Type B pancreatic cell (in vitro differentiated cells): ENCODE measurements around the gene CARD9. TPM values are rescaled to one million over a fixed set of nuclear protein-coding genes. Genes with fewer than 3 reads are reported as not detected.
"Not testable (repeated sequence)": the region's sequence is repeated elsewhere in the genome, so short reads cannot be mapped to it uniquely, and the experiment has no call there.

ENCODE experiments used
- DNase-seq: peaks from one replicate; pipeline ENCODE4 v3.0.0; 2021; ENCODE audit warnings: mixed read lengths; ENCODE audit not compliant: unreplicated experiment; ENCODE audit errors: extremely low spot score
- H3K27ac Mint-ChIP-seq: 2 replicates; pipeline ENCODE4 v1.8.0; 2021; ENCODE audit warnings: mild to moderate bottlenecking, mixed read lengths
- H3K27me3 Mint-ChIP-seq: 2 replicates; pipeline ENCODE4 v1.8.0; 2021; ENCODE audit warnings: mixed read lengths
- H3K36me3 Mint-ChIP-seq: 2 replicates; pipeline ENCODE4 v1.8.0; 2021; ENCODE audit warnings: mixed read lengths
- H3K4me1 Mint-ChIP-seq: one replicate; pipeline ENCODE4 v1.8.0; 2021; ENCODE audit warnings: mixed read lengths; ENCODE audit not compliant: unreplicated experiment
- H3K4me3 Mint-ChIP-seq: 2 replicates; pipeline ENCODE4 v1.8.0; 2021; ENCODE audit warnings: mild to moderate bottlenecking, mixed read lengths
- H3K9me3 Mint-ChIP-seq: 2 replicates; pipeline ENCODE4 v1.8.0; 2021; ENCODE audit warnings: mixed read lengths
- total RNA-seq: library from RNA; stranded (reverse); gene quantifications from 2 replicates; pipeline ENCODE4 v1.2.1, GENCODE V29; 2021; ENCODE audit warnings: low replicate concordance
- TF ChIP-seq, protein P1 (sequence below): fragments of 200-600 bp; sonication (generic); conservative IDR thresholded peaks from 2 replicates; pipeline ENCODE4 v1.5.0; 2021; ENCODE audit warnings: antibody characterized with exemption, mild to moderate bottlenecking

Gene CARD9
- total RNA-seq, 1 donor from 2014 or later: 2.6 TPM

GRCh38 chr9:136324501-136325300 is 48.8 kb downstream of the CARD9 start:
- no peaks in the 10 kb centered on the region for H3K27me3 Mint-ChIP-seq
- H3K27ac Mint-ChIP-seq: peak overlapping the region; percentile 71
- TF ChIP-seq, protein P1, sequence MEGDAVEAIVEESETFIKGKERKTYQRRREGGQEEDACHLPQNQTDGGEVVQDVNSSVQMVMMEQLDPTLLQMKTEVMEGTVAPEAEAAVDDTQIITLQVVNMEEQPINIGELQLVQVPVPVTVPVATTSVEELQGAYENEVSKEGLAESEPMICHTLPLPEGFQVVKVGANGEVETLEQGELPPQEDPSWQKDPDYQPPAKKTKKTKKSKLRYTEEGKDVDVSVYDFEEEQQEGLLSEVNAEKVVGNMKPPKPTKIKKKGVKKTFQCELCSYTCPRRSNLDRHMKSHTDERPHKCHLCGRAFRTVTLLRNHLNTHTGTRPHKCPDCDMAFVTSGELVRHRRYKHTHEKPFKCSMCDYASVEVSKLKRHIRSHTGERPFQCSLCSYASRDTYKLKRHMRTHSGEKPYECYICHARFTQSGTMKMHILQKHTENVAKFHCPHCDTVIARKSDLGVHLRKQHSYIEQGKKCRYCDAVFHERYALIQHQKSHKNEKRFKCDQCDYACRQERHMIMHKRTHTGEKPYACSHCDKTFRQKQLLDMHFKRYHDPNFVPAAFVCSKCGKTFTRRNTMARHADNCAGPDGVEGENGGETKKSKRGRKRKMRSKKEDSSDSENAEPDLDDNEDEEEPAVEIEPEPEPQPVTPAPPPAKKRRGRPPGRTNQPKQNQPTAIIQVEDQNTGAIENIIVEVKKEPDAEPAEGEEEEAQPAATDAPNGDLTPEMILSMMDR: no peak
- no peak for DNase-seq
- peaks cover 4% of the 10 kb centered on the region for H3K9me3 Mint-ChIP-seq
- no peak overlapping the region for H3K4me3 Mint-ChIP-seq
- H3K4me1 Mint-ChIP-seq: peaks cover 26% of the 10 kb centered on the region
- H3K36me3 Mint-ChIP-seq: no peaks in the 10 kb centered on the region

- TF ChIP-seq, protein P1: no peak
- H3K4me3 Mint-ChIP-seq: no peak overlapping the region
- peaks cover 4% of the 10 kb centered on the region for H3K9me3 Mint-ChIP-seq
- no peaks in the 10 kb centered on the region for H3K27me3 Mint-ChIP-seq
- DNase-seq: no peak
- H3K36me3 Mint-ChIP-seq: no peaks in the 10 kb centered on the region
- H3K4me1 Mint-ChIP-seq: peaks cover 22% of the 10 kb centered on the region
- no peak overlapping the region for H3K27ac Mint-ChIP-seq
Measured at GRCh38 chr9:136323371-136323789, 50.1 kb downstream of the CARD9 start.

DNA sequence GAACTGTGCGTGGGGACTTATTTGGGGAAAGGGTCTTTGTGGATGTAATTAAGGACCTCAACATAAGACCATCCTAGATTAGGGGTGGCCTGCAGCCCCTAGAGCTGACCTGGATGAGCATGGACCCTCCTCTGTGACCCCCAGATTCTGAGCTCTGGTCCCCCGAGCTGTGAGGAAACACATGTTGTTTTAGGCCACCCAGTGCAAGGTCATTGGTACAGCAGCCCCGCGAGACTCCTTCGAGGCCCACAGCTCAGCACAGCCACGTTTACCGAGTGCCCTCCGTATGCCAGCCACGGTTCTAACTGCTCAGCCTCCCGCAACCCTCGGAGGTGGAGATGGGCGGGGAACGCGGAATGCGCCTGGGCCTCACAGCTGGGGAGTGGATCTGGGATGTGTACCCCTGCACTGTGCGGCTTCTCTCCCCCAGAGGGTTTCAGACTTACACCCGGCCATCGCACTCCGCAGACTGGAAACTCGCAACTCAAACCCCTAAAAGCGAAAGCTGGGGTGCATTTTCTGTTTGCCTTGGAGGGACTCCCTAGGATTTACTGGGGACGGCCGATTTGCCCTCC is 50.6 kb downstream of the CARD9 start:
- no peak for DNase-seq
- no peaks in the 10 kb centered on the region for H3K27me3 Mint-ChIP-seq
- H3K9me3 Mint-ChIP-seq: peaks cover 4% of the 10 kb centered on the region
- no peak overlapping the region for H3K27ac Mint-ChIP-seq
- peaks cover 25% of the 10 kb centered on the region for H3K4me1 Mint-ChIP-seq
- no peaks in the 10 kb centered on the region for H3K36me3 Mint-ChIP-seq
- TF ChIP-seq, protein P1: no peak
- H3K4me3 Mint-ChIP-seq: no peak overlapping the region

DNA sequence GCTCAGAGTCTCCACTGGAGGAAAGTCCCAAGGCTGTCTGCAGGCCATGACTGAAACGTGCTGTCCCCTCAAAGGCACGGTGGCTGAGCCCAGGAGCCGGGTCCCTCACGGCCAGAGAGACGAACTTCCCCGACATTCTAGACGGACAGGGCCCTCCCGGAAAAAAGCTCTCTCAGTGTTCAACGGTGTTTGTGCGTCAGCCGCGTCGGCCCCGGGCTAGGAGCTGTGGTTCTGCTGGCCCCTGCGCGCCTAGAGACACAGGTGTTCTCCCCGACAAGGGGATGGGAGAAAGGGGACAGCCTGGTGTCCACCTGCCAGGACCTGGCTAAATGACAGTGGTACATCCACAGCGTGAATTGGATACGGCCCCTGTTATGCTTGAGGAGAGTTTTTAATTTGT is 51.9 kb downstream of the CARD9 start:
- DNase-seq: no peak
- TF ChIP-seq, protein P1: no peak
- H3K36me3 Mint-ChIP-seq: no peaks in the 10 kb centered on the region
- H3K4me1 Mint-ChIP-seq: peaks cover 31% of the 10 kb centered on the region
- no peak overlapping the region for H3K4me3 Mint-ChIP-seq
- peaks cover 4% of the 10 kb centered on the region for H3K9me3 Mint-ChIP-seq
- H3K27me3 Mint-ChIP-seq: no peaks in the 10 kb centered on the region
- no peak overlapping the region for H3K27ac Mint-ChIP-seq

- DNase-seq, H3K9me3 Mint-ChIP-seq, H3K27ac Mint-ChIP-seq, H3K27me3 Mint-ChIP-seq, H3K4me3 Mint-ChIP-seq, H3K36me3 Mint-ChIP-seq: not testable (repeated sequence)
- peaks cover 31% of the 10 kb centered on the region for H3K4me1 Mint-ChIP-seq
Measured at GRCh38 chr9:136320972-136321371, 52.5 kb downstream of the CARD9 start.

DNA sequence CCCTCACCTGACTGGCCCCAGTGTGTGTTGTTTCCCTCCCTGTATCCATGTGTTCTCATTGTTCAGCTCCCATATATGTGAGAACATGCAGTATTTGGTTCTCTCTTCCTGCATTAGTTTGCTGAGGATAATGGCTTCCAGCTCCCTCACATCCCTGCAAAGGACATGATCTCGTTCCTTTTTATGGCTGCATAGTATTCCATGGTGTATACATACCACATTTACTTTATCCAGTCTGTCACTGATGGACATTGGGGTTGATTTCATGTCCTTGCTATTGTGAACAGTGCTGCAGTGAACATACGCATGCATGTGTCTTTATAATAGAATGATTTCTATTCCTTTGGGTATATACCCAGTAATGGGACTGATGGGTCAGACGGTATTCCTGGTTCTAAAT is 53.5 kb downstream of the CARD9 start:
- H3K4me1 Mint-ChIP-seq: peaks cover 26% of the 10 kb centered on the region
- not testable (repeated sequence) for H3K27ac Mint-ChIP-seq, H3K36me3 Mint-ChIP-seq, DNase-seq, H3K27me3 Mint-ChIP-seq, H3K9me3 Mint-ChIP-seq, H3K4me3 Mint-ChIP-seq

- H3K4me1 Mint-ChIP-seq: peaks cover 26% of the 10 kb centered on the region
- H3K36me3 Mint-ChIP-seq, H3K4me3 Mint-ChIP-seq, H3K27ac Mint-ChIP-seq, DNase-seq, H3K27me3 Mint-ChIP-seq: not testable (repeated sequence)
- peaks cover 15% of the 10 kb centered on the region for H3K9me3 Mint-ChIP-seq
Measured at GRCh38 chr9:136319244-136319643, 54.2 kb downstream of the CARD9 start.
